8988T (cell line): ENCODE data around the gene ADAM8.
"Not testable (repeated sequence)": the region's sequence is repeated elsewhere in the genome, so short reads cannot be mapped to it uniquely, and the experiment has no call there.

ENCODE experiments used
- DNase-seq: peaks from one replicate; pipeline ENCODE4 v3.0.0; 2011

Gene ADAM8

DNA sequence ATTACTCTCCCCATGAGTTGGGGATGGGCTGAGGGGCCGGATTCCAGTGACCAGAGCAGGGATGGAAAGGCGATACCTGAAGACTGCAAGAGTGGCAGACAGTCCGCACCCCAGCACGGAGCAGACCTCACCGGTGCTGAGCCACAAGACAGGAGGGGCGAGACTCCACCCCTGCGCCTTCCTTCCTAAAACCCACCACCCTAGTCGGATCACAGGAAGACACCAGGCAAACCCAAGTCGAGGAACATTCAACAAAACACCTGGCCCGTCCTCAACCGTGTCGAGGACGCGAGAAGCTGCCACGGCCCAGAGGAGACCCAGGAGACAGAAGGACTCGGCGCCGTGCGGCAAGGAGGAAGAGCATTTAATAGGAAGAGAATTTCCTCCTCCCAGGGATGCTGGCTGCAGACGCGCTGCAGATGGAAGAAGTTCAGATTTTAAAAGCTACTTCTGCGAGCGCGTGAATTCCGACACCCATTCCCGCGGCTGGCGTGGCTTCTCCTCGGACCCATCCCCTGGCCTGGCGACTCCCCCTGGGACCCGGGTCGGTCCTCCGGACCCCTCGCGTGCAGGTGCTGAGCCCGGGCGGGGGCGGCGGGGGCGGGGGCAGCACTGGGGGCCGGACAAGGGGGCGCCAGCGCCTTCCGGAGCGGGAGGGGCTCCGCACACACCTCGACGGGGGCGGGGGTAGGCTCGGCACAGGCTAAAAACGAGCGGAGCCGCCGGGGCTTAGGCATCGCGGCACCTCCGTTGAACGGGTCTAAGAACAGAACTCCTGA, 47.2 kb downstream of the ADAM8 start:
- no peak for DNase-seq

DNA sequence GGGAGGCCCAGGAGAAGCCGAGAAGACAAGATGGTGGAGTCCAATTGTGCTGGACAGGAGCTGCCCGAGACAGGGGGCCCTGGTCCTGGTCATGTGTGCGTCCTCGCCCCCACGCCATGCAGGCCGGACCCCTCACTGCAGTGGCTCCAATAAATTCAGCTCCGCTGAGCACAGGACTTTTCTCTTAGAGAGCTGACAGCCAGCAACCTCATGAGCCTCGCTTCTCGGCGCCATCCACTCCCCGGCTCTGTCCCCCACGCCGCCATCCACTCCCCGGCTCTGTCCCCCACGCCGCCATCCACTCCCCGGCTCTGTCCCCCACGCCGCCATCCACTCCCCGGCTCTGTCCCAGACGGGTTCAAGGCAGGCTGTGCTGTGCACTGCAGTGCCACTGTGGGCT, 49.4 kb downstream of the ADAM8 start:
- no peak for DNase-seq

DNA sequence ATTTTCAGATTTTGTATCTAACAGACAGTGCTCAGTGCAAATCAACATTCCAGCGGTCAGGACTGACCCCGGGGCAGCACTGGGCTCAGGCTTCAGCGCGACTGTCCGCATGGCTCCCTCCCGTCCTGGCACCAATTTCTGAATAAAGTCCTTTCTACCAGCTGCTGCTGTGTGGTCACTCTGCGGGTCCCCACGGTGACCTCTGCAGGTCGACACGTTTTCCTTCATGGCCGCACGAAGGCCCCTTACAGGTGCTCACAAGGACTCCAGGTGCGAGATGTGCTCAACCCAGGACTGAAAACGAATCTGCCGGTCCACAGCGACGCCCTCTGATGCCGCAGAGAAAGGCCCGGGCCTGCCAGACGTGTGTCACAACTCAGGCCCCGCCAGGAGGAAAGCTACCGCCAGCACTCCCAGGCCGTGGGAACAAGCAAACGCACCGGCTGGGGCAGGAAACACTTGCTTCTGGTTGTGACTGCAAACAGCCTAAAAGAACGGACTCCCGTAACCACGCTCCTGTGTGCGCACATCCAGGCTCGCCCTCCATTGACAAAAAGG, 50.3 kb downstream of the ADAM8 start:
- no peak for DNase-seq

GRCh38 chr10:133225707-133226191, 50.9 kb downstream of the ADAM8 start:
- DNase-seq, result no peak

- DNase-seq, result no peak
Observed at GRCh38 chr10:133224756-133225372, 51.8 kb downstream of the ADAM8 start.

GRCh38 chr10:133224076-133224475, 52.6 kb downstream of the ADAM8 start:
- no peak for DNase-seq

- DNase-seq, result not testable (repeated sequence)
Observed at GRCh38 chr10:133221756-133222155, 54.9 kb downstream of the ADAM8 start.

DNA sequence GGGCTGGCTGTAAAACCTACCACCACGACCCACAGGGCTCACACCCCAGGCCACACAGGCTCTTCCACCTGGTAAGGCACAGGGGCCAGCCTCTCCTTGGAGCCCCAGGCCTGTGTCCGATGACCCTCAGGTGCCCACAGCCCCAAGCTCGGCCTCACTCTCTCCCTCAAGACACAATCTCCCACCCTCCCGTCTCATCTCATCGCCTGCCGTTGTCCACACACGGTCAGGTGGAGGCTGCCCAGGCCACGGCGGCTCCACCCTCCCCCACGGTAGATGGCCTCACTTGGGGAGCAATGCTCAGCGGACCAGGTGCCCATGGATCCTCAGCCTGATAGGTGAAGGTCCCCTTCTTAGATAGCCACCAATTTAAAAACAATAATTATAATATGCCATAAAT, 55.3 kb downstream of the ADAM8 start:
- no peak for DNase-seq

DNA sequence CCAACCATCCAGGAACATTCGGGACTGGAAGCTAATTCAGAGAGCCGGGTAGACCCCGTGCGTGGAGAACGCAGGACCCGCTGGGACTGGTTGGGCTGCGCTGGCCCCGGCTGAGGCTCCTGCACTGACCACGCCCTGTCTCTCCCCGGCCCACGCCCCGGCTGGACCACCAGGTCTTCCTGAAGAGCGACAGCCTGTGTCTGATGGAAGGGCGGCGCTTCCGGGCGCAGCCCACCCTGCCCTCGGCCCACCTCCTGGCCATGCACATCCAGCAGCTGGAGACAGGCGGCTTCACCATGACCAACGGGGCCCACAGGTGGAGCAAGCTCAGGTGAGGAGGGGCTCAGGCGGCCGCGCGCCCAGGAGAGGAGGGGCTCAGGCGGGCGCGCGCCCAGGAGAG, 56.9 kb downstream of the ADAM8 start:
- no peak for DNase-seq

- no peak for DNase-seq
Observed at GRCh38 chr10:133218891-133219290, 57.8 kb downstream of the ADAM8 start.

GRCh38 chr10:133217800-133218589, 58.7 kb downstream of the ADAM8 start:
- no peak for DNase-seq

DNA sequence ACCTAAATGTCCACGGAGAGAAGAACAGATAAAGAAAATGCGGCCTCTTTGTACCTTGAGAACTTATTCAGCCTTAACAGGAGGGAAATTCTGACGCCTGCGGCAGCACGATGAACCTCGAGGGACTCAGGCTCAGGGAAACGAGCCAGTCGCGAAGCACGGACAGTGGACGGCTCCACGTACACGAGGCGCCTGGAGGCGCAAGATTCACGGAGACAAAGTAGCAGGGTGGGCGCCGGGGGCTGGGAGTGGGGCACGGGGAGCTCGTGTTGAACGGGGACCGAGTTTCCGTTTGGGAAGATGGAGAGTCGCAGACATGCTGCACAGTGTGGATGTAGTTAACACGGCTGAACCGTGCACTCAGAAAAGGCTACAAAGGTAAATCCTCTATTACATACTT, 59.9 kb downstream of the ADAM8 start:
- DNase-seq, result no peak

- no peak for DNase-seq
Observed at GRCh38 chr10:133215586-133215985, 61.1 kb downstream of the ADAM8 start.

- no peak for DNase-seq
Observed at GRCh38 chr10:133214468-133215410, 61.9 kb downstream of the ADAM8 start.

GRCh38 chr10:133213641-133214467, 62.8 kb downstream of the ADAM8 start:
- no peak for DNase-seq

DNA sequence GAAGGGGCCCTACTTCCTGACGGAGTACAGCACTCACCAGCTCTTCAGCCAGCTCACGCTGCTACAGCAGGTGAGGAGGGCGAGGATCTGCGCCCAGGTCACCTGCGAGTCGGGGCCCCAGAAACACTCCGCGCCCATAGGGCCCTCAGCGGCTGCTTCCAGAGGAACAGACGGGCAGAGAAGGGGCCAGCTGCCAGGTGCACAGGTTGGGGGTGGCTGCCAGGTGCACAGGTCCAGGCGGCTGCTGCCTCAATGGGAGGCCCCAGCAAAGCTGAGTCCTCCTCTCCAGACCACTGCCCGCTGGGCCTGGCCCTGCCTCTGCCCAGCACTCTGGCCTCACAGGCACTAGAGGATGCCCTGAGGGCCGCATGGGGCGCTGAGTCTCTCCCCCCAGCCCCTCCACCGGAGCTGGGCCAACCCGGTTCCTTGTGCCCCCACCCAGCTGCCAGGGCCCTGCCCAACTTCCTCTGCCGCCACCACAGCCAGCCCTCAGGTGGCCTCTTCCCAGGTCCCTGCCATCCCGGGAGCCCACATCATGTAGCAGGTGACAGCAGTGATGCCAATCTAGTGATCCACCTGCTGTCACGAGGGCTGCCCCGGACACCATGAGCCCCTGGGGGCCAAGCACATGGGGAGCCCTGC, 63.7 kb downstream of the ADAM8 start:
- DNase-seq, result no peak
